ENCODE results near the gene SNAP23.

Gene SNAP23

DNA sequence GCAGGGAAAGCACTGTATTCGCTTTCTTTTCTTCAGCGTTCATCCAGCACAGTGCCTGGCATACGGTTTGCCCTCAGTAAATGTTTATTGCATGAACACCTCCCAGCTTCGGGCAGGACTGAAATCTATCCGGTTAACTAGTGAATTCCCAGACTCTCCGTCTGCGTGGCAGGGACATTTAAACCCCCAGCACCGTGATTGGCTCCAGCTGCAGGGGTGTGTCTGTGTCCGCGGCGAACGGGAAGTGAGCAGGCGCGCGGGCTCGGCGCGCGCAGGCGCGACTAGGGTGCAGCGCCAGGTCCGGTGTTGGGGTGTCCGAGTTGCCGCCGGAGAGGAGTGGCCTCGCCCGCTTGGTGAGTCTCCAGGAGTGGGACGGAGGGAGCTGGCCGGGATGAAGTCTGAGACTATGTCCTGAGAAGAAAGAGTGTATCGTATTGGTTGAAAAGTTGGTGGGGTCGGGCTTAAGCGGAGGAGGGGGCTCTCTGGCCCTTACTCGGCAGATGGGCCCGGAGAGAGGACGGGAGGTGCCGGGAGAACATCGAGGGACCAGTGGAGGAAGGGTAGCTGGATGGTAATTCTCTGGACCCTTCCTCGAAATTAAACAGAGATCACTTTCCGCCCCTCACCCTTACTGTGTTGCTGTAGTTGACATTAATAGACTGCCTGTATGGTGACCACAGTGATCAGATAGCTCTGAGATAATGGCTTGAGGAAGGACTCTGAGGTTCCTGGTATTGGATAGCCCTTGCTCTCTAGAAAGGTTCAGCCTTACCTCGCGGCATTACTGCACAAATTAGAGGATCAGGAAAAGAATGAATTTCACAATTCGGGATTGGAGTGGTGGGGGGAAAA, at the start of gene SNAP23:
SNAP23 (plus strand) TSS at position 274 of the 852 bp plus-strand sequence. CDS start 16,213 bp downstream, outside the sequence.
- peak; percentile 94 for DNase-seq (ENCODE audit: low spot score)

- no peak for DNase-seq (ENCODE audit: low spot score)
Measured at GRCh38 chr15:42447599-42447998, 47.8 kb upstream of the SNAP23 start.

DNA sequence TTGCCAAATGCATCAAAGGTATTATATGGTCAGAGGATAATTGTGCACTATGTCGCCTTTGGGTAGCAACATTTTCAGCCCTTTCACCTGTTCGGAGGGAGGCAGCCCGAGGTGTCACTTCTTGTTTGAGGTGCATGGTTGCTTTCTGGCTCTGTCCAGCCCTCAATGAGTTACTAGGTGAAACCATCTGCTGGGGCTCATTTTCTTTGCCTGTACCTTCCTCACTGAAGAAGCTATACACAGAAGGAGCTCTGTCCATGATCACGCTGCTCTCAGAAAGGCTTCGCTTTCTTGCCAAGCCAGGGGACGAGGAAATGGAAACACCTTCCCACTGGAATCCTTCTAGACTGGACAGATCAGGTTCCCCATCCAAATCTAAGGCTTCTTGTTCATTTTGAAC, 47.2 kb upstream of the SNAP23 start:
- DNase-seq (ENCODE audit: low spot score): no peak

- DNase-seq (ENCODE audit: low spot score): no peak
Measured at GRCh38 chr15:42449770-42450424, 45.5 kb upstream of the SNAP23 start.

GRCh38 chr15:42450425-42450790, 45.0 kb upstream of the SNAP23 start:
- DNase-seq (ENCODE audit: low spot score): no peak

DNA sequence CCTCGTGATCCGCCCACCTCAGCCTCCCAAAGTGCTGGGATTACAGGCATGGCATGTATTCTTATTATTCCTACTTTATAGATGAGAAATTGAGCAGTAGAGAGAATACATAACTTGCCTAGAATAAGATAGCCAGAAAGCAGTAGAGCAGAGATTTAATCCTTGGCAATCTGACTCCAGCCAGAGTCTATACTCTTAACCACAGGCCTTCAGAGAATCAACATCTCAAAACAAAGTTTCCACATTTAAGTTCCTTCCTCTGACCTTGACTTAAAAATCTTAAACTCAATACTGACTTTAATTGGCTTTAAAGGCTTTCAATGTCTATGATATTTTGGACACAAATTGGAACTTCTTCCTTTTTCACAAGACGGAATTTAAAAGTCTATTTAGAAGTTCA, 41.6 kb upstream of the SNAP23 start:
- DNase-seq (ENCODE audit: low spot score): no peak

DNA sequence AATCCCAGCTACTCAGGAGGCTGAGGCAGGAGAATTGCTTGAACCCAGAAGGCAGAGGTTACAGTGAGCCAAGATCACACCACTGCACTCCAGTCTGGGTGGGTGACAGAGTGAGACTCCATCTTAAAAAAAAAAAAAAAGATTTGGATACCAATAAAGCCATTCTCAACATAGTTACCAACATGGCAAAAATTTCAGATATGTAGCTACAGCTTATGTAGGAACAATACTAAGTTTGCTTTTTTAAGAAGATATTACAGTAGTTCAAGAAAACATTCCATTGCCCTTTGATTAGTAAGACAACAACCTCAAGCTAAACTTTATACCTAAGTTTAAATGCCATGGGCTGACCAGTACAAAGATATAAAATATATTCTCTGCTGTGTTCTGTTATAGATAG, 38.9 kb upstream of the SNAP23 start:
- no peak for DNase-seq (ENCODE audit: low spot score)

DNA sequence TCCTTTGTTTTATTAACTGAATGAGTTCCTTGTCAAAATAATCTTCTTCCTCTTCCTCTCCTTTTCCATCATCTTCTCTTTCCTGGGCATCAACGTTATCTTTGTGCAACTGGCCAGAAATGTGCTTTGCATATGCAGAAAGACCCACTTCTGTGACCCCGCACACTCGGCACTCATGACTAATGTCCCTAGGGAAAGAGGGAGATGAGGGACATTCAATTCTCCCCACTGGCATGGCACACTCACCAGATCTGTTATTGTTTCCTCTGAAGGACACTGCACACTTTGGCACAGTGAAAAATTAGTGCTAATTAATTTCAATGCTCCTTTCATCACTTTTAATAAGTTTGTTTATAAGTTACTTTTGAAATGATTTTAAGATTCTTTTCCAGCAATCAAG, 38.5 kb upstream of the SNAP23 start:
- DNase-seq (ENCODE audit: low spot score): peak; percentile 26

- DNase-seq (ENCODE audit: low spot score): peak; percentile 70
Measured at GRCh38 chr15:42457445-42458442, 37.7 kb upstream of the SNAP23 start.

DNA sequence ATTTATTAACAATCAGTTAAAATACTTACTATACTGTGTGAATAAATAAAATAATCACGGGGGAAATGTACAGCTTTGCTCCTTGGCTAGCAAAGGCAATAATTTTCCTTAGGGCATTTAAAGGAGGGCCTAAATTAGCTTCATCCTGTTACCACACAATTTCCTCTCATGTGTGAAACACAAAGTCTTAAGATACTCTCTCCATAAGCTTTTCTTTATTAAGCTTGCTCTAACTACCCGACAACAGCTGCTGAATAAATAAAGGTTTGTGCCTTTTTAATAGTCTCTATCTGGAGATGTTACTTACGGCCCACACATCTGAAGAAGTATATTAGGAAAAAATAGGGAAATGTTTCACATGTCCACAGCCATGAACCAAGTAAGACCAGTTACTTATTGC, 34.2 kb upstream of the SNAP23 start:
- no peak for DNase-seq (ENCODE audit: low spot score)

DNA sequence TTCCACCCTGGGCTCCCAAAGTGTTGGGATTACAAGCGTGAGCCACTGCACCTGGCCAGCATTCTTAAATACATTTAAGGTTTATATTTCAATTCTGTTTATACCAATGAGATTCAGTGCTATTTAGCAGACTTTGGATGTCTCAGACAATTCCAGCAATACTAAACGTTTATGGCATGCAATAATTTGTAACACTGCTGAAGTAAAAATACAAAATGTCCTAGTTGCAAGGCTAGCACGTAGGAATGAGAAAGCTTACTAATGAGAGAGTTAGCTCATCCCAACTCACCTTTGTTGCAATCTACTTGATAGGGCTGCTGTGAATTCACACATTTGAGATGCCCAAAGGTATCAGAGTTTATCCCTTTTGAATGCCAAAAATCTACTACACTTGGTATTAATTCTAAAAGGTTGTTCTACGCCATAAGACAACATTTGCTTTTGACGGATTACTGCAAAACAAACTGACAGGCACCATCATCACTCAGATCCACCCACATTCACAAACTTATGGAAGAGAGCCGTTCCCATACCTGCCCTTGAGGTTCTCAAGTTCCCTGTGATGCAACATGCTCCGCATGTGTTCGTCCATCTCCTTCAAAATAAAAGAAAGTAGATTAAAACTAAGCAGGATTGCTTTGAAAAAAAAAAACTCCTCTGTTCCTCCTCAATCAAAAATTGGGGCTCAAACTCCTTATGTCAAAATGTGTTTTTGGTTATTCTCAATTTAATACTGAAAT, 29.7 kb upstream of the SNAP23 start:
- DNase-seq (ENCODE audit: low spot score): no peak

DNA sequence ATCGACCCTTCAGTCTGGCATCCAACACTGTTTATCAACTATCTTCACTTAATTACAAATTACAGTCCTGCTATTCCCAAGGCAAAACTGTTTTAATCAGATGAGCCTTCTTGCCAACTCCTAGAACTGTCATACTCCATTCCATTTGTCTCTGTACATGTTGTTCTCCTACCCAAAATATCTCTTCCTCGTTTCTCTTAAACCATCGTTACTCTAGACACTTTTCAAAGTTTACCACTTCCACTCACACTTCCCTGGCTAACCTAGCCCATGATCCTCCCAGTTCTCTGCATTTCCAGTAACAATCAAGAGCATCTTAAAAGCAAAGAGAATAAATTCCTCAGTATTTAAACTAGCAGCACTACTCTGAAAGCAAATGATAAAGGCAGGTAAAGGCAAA, 24.4 kb upstream of the SNAP23 start:
- DNase-seq (ENCODE audit: low spot score): no peak

- DNase-seq (ENCODE audit: low spot score): no peak
Measured at GRCh38 chr15:42474827-42475226, 20.6 kb upstream of the SNAP23 start.

DNA sequence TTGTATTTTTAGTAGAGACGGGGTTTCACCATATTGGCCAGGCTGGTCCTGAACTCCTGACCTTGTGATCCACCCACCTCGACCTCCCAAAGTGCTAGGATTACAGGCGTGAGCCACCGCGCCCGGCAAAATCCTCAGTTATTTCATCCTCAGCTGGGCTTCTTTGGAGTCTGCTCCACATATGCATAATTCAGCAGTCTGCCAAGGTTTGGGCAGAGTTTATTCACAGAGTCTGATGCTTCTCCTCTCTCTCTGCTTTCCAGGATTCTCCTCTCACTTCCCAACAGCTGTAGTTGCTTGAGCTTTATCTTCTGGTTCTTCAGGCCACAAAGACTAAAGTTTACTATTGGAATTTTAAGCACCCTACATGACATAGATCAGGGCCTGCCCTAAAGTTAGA, 12.7 kb upstream of the SNAP23 start:
- no peak for DNase-seq (ENCODE audit: low spot score)

- DNase-seq (ENCODE audit: low spot score): no peak
Measured at GRCh38 chr15:42483677-42484076, 11.8 kb upstream of the SNAP23 start.

DNA sequence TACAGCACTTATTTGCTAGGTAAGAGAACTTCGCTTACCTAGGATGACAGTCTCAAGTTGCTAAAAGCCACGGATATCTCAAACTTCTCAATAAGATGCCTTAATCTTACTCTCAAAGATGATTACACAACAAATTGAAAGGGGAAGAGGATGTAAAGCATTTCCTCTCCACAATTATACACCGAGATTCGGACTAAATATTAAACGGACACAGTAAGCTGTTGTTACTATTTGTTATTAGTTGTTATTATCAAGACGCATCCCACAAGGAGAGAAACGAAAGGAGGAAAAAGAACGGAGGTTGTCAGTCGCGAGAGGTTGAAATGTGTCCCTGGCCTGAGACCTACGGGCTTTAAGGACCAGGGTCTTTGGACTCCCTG, 5.2 kb upstream of the SNAP23 start:
- peak; percentile 63 for DNase-seq (ENCODE audit: low spot score)

GRCh38 chr15:42490671-42491538, 4.5 kb upstream of the SNAP23 start, which contains the start of gene ZNF106:
ZNF106 (minus strand) TSS chr15:42491141; CDS start chr15:42472289, 18,852 bp downstream.
- peak; percentile 95 for DNase-seq (ENCODE audit: low spot score)

DNA sequence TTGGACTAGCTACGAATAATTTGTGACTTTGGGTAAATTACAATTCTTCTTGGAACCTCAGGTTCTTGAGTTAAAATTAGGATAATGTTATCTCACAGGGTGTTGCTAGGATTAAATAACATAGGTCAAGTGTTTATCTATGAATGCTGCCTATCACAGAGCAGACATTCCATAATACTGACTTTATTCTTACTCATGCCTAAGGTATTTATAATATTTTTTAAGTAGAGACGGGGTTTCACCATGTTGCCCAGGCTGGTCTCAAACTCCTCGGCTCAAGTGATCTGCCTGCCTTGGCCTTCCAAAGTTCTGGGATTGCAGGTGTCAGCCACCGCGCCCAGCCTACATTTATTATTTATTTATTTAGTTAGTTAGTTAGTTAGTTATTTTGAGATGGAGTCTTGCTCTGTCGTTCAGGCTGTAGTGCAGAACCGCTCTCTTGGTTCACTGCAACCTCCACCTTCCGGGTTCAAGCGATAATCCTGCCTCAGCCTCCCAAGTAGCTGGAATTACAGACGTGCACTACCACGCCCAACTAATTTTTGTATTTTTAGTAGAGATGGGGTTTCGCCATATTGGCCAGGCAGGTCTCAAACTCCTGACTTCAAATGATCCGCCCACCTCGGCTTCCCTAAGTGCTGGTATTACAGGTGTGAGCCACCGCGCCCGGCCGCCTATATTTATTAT, 3.8 kb upstream of the SNAP23 start:
- DNase-seq (ENCODE audit: low spot score): no peak

GRCh38 chr15:42493679-42494078, 1.8 kb upstream of the SNAP23 start:
- DNase-seq (ENCODE audit: low spot score): no peak

- peak; percentile 97 for DNase-seq (ENCODE audit: low spot score)
Measured at GRCh38 chr15:42494998-42495360, 455 bp upstream of the SNAP23 start.

Data from pons (tissue), 1 donor.